OCI-LY1 (cell line): ENCODE data around the gene SLC10A1.

Experiments
- H2AFZ ChIP-seq: fragments of 200-600 bp; sonication (generic), shearing (Covaris generic); 2 replicates; pipeline ENCODE4 v1.6.0; 2014; ENCODE audit warnings: antibody characterized with exemption, mild to moderate bottlenecking, low read length
- H3F3A ChIP-seq: fragments of 200-600 bp; sonication (generic), shearing (Covaris generic); 2 replicates; pipeline ENCODE4 v1.6.0; 2014; ENCODE audit warnings: mild to moderate bottlenecking, antibody characterized with exemption, low read length, moderate library complexity; ENCODE audit not compliant: insufficient read depth
- H3K27ac ChIP-seq: fragments of 200-600 bp; sonication (generic); 2 replicates; pipeline ENCODE4 v1.5.1; 2014; ENCODE audit warnings: low read length, mixed run types, mild to moderate bottlenecking, low read depth; ENCODE audit not compliant: poor library complexity, severe bottlenecking
- H3K27me3 ChIP-seq: fragments of 200-600 bp; sonication (generic); 2 replicates; pipeline ENCODE4 v1.6.0; 2014; ENCODE audit warnings: antibody characterized with exemption, mild to moderate bottlenecking, low read length, moderate library complexity; ENCODE audit not compliant: insufficient read depth
- H3K36me3 ChIP-seq: fragments of 200-600 bp; sonication (generic); 2 replicates; pipeline ENCODE4 v1.6.1; 2014; ENCODE audit warnings: mild to moderate bottlenecking, antibody characterized with exemption, low read length, moderate library complexity, mixed read lengths; ENCODE audit not compliant: insufficient read depth
- H3K4me1 ChIP-seq: fragments of 200-600 bp; sonication (generic); 2 replicates; pipeline ENCODE4 v1.5.1; 2014; ENCODE audit warnings: mild to moderate bottlenecking, low read length, moderate library complexity; ENCODE audit not compliant: insufficient read depth, severe bottlenecking
- H3K4me2 ChIP-seq: fragments of 200-600 bp; sonication (generic), shearing (Covaris generic); 2 replicates; pipeline ENCODE4 v1.6.1; 2014; ENCODE audit warnings: low read length
- H3K4me3 ChIP-seq: fragments of 200-600 bp; sonication (generic); 2 replicates; pipeline ENCODE4 v1.5.1; 2014; ENCODE audit warnings: low read length, low read depth, mild to moderate bottlenecking, mixed read lengths; ENCODE audit not compliant: poor library complexity, severe bottlenecking
- H3K79me2 ChIP-seq: fragments of 200-600 bp; shearing (Covaris generic); 2 replicates; pipeline ENCODE4 v1.6.1; 2016; ENCODE audit warnings: mixed run types, low read length, mixed read lengths; ENCODE audit not compliant: insufficient read depth
- H3K9ac ChIP-seq: fragments of 200-600 bp; sonication (generic), shearing (Covaris generic); 2 replicates; pipeline ENCODE4 v1.6.1; 2014; ENCODE audit warnings: mild to moderate bottlenecking, low read length, mixed read lengths
- H3K9me2 ChIP-seq: fragments of 200-600 bp; sonication (generic), shearing (Covaris generic); 2 replicates; pipeline ENCODE4 v1.6.1; 2014; ENCODE audit warnings: low read depth, mild to moderate bottlenecking, low read length, mixed read lengths
- H3K9me3 ChIP-seq: fragments of 200-600 bp; shearing (Covaris generic); 2 replicates; pipeline ENCODE4 v1.6.1; 2014; ENCODE audit warnings: low read length, mixed read lengths
- H4K20me1 ChIP-seq: fragments of 200-600 bp; sonication (generic), shearing (Covaris generic); 2 replicates; pipeline ENCODE4 v1.6.0; 2016; ENCODE audit warnings: mild to moderate bottlenecking, low read length; ENCODE audit not compliant: insufficient read depth
- CTCF ChIP-seq: fragments of 200-600 bp; sonication (generic), shearing (Covaris generic); IDR thresholded peaks from 2 replicates; pipeline ENCODE4 v1.5.1; 2017; ENCODE audit warnings: mild to moderate bottlenecking, antibody characterized with exemption, low read length, moderate library complexity, mixed read lengths
- EZH2 ChIP-seq: fragments of 200-600 bp; sonication (generic), shearing (Covaris generic); IDR thresholded peaks from 2 replicates; pipeline ENCODE4 v1.8.0; 2017; ENCODE audit warnings: borderline replicate concordance, mixed run types, mild to moderate bottlenecking, antibody characterized with exemption, low read length, moderate library complexity, mixed read lengths

The SLC10A1 gene

GRCh38 chr14:69844171-69844570, 47.1 kb upstream of the SLC10A1 start:
- no peaks in the 10 kb centered on the region for H3K4me1 ChIP-seq
- H3F3A ChIP-seq = no peaks in the 10 kb centered on the region
- H3K4me3 ChIP-seq = no peak overlapping the region
- no peak overlapping the region for H3K9ac ChIP-seq
- H3K27ac ChIP-seq = no peak overlapping the region
- H4K20me1 ChIP-seq = no peaks in the 10 kb centered on the region
- no peak overlapping the region for H2AFZ ChIP-seq
- no peaks in the 10 kb centered on the region for H3K36me3 ChIP-seq
- H3K79me2 ChIP-seq = no peaks in the 10 kb centered on the region
- no peaks in the 10 kb centered on the region for H3K9me2 ChIP-seq
- H3K4me2 ChIP-seq = no peak overlapping the region
- H3K9me3 ChIP-seq = no peaks in the 10 kb centered on the region
- H3K27me3 ChIP-seq = no peaks in the 10 kb centered on the region
- TF ChIP-seq EZH2 (no peak), CTCF (no peak)

GRCh38 chr14:69842686-69843420, 45.8 kb upstream of the SLC10A1 start:
- Histone ChIP-seq H3K9ac (no peak overlapping the region), H3F3A (no peaks in the 10 kb centered on the region), H4K20me1 (no peaks in the 10 kb centered on the region), H3K79me2 (no peaks in the 10 kb centered on the region), H3K9me2 (no peaks in the 10 kb centered on the region), H3K4me1 (no peaks in the 10 kb centered on the region), H3K4me3 (no peak overlapping the region), H3K9me3 (no peaks in the 10 kb centered on the region), H2AFZ (no peak overlapping the region), H3K27me3 (no peaks in the 10 kb centered on the region), H3K4me2 (no peak overlapping the region), H3K27ac (no peak overlapping the region), H3K36me3 (no peaks in the 10 kb centered on the region)
- TF ChIP-seq CTCF = no peak
- TF ChIP-seq EZH2 = no peak

GRCh38 chr14:69841656-69842055, 44.6 kb upstream of the SLC10A1 start:
- no peaks in the 10 kb centered on the region for H3K36me3 ChIP-seq
- no peak overlapping the region for H3K27ac ChIP-seq
- H3K4me2 ChIP-seq = no peak overlapping the region
- H2AFZ ChIP-seq = no peak overlapping the region
- H4K20me1 ChIP-seq = no peaks in the 10 kb centered on the region
- no peaks in the 10 kb centered on the region for H3K4me1 ChIP-seq
- no peaks in the 10 kb centered on the region for H3F3A ChIP-seq
- no peak overlapping the region for H3K4me3 ChIP-seq
- H3K9me2 ChIP-seq = no peaks in the 10 kb centered on the region
- no peaks in the 10 kb centered on the region for H3K27me3 ChIP-seq
- no peak overlapping the region for H3K9ac ChIP-seq
- H3K9me3 ChIP-seq = no peaks in the 10 kb centered on the region
- TF ChIP-seq CTCF (no peak), EZH2 (no peak)
- H3K79me2 ChIP-seq = no peaks in the 10 kb centered on the region
